HG02610 (cell line): ENCODE results near the gene CNKSR3.

Experiments used
- ATAC-seq: cut with Tn5 transposase; IDR thresholded peaks from one replicate; pipeline ENCODE4 v1.9.1; 2021; ENCODE audit warnings: mild to moderate bottlenecking, moderate library complexity; ENCODE audit not compliant: unreplicated experiment

The CNKSR3 gene

GRCh38 chr6:154479771-154480639, 30.5 kb downstream of the CNKSR3 start:
- ATAC-seq, result no peak

GRCh38 chr6:154479351-154479769, 31.1 kb downstream of the CNKSR3 start:
- no peak for ATAC-seq

DNA sequence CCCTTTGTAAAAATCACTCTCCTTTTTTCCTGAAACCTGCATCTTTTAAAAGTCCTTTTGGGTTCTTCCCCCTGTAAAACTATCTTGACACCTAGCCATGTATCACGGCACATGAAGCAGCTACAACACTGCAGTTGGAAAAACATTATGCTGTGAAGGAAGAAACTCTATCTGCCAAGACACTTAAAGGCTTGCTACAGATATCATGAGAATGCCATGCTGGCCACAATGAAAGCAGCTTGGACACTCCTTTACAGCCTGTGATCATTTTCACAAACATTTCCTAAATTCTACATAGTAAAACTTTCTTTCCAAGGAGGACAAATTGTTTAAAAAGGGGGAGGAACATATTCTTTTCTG, 31.8 kb downstream of the CNKSR3 start:
- no peak for ATAC-seq

DNA sequence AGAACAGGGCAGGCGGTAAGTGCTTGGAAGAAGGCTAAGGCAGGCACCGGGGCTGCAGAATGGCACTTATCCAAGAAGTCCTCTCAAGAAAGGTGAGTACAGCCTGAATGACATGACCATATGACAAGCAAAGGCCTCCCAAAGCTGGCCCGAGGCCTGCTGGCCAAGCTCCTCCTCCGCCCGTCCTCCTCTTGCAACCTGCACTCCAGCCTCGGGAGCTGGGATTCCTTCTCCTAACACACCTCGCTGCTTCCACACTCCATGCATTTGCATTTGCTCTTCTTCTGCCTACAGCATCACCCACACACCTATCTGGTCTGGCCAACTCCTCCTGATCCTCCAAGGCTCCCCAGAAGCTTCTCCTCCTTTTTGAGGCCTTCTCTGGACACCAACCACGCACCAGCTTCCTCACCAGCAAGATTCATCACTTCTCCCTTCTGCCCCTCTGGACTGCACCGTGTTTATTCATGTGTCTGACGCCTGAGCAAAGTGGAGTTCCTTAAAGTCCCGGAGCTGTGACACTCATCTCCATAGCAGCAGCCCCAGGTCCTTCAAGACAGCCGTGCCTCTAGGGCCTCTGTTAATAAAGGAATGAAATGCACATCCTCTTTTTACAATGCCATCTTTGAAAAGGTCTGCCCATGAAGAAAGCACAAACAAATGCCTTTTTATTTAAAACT, 32.3 kb downstream of the CNKSR3 start:
- no peak for ATAC-seq

DNA sequence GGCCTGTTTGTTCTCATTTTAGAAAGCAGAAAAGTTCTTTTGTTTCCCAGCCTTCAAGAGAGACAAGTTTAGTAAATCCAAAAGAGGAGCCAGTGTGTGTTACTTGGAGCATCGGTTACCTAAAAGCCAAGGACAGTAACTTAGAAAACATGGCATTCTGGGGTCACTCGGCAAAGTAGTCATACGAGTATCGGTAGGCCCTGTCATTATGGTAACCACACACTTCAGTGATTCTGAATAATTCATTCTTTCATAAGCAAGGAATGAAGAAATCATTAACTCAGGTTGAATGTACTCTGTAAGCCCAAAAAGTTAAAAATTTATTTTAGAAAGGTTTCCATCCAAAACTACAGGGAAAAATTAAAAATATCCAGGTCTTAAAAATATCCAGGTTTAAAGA, 34.0 kb downstream of the CNKSR3 start:
- ATAC-seq, result no peak

DNA sequence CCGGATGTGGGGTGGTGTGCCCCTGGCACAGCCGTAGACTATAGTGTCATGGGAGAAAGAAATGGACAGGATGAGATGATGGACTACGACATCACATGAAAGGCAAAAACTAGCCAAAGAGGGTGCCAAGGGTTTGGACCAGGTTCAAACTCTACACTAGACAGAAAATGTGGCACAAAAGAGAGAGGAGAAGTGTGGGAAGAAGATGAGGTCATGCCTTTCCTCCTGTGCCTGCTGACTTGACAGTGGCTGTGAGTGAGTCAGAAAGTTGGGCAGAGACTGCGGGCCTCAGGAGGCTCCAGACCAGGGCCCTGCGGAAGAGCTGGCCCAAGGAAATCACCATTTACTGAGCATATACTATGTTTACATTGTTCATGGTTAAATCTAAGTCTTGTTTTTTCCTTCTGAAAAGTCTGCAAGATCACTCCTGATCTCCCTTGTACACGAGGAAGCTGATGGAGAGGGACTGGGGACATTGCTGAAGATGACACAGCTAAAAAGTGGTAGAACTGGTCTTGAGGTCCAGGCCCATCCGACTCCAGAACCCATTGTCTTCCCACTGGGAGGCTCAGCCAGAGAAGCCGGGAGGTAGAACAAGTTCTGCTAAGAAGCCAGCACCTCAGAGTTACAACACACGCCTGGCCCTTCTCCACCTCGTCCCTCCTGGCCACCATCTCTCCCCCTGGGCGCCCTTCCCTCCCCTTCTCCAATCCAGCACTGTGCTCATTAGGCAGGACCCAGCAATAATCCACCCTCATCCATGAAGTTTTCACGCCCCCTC, 35.6 kb downstream of the CNKSR3 start:
- no peak for ATAC-seq

DNA sequence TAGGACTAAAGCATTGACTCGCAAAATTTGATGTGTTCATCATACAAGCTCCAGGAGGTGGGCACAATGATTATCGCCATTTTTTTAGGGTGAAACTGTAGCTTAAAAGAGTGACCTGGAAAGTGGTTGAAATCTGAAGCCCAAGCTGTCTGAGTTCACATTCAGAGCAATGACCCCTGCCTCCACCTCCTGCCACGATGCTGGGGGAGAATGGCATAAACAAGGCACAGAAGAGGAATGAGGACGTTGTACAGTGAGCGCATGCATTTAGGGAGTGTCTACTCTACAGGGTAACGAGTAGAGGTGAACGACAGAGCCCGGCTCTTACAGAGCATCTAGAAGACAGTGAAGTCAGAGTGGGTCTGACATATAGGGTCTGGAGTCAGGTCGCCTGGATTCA, 37.2 kb downstream of the CNKSR3 start:
- no peak for ATAC-seq

- no peak for ATAC-seq
Observed at GRCh38 chr6:154471609-154472362, 38.7 kb downstream of the CNKSR3 start.

DNA sequence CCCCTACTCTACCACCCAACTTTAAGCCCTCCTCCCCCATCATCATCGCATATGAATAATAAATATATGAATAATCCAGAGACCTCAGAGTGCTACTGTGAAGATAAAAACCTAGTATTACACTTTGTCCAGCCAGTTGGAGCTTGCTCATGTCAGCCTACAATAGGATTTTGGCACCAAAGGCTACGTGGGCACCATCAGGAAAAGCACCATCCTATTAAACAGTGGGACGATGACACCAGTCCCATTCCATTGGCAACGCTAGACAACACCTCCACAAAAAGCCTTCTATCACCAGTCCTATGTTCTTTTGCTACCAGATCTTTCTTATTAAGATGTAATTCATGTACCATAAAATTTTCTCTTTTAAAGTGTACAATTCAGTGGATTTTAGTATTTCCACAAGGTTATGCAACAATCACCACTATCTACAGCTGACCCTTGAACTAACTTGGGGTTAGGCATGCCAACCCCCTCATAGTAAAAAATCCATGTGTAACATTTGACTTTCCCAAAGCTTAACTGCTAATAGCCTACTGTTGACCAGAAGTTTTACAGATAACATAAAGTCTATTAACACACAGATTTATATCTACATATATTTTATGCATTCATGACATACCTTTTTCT, 41.1 kb downstream of the CNKSR3 start:
- no peak for ATAC-seq

DNA sequence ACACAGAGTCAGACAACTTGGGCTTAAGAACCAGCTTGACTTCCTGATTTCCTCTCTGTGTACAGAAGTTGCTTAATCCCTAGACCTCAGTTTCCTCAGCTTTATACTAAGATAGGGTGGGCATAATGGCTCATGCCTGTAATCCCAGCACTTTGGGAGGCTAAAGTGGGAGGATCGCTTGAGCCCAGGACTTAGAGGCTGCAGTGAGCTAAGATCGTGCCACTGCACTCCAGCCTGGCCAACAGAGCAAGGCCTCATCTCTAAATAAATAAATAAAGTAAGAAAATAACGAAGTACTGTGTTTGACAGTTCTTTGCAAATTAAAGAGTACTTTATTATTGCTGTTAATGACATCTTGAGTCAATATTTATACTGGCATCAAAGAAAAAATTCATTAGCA, 41.7 kb downstream of the CNKSR3 start:
- no peak for ATAC-seq

GRCh38 chr6:154466971-154467679, 43.4 kb downstream of the CNKSR3 start:
- ATAC-seq, result no peak

DNA sequence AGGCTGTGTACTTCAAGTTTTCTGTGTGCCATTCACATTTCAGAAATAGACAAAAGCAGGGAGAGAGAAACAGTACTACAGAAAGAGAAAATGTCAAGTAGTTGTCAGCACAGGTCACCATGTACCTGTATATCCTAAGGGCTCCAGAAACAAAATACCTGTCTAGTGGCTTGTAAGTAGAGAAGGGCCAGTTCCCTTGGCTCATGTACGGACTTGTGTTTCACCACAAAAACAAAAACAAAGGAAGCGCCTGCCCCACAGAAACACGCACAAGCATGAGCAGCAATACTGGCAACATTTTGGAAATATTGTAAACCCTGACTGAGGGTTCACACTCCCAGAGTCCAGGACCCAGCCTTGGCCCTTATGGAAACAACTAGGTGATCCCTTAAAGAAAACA, 44.3 kb downstream of the CNKSR3 start:
- no peak for ATAC-seq

GRCh38 chr6:154463573-154464419, 46.7 kb downstream of the CNKSR3 start:
- no peak for ATAC-seq

DNA sequence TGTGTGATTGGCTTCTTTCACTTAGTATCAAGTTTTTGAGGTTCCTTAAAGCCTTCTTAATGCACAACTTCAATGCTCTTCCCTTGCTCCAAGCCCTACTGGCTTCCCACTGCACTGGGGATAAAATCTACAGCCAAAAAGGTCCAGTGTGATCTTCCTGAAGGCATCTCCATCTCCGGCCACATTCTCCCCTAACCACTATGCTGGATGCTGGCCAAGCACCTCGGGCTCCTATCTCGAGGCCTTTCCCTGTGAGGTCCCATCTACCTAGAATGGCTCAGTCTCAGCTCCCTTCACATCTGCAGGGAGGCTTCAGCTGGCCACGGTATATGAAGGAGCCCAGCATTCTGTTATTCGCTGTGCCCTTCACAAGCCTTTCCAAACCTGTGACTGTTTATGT, 48.1 kb downstream of the CNKSR3 start:
- ATAC-seq, result no peak

DNA sequence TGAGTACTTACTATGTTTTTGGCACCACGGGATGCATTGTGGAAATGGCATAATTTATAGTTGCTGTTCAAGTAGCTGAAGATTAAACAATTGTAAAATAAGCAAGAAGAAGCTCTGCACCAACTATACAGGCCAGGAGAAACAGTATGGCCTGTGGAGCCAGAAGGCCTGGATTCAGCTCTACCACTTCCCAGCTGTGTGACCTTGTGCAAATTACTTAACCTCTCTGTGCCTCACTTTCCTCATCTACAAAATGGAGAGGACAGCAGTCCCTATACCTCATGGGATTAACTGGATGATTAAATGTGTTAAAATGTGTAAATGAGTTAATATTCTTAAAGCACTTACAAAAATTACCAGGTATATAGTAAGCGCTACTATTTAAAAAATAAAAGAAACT, 49.1 kb downstream of the CNKSR3 start:
- no peak for ATAC-seq

GRCh38 chr6:154460306-154461071, 50.0 kb downstream of the CNKSR3 start:
- ATAC-seq, result no peak

DNA sequence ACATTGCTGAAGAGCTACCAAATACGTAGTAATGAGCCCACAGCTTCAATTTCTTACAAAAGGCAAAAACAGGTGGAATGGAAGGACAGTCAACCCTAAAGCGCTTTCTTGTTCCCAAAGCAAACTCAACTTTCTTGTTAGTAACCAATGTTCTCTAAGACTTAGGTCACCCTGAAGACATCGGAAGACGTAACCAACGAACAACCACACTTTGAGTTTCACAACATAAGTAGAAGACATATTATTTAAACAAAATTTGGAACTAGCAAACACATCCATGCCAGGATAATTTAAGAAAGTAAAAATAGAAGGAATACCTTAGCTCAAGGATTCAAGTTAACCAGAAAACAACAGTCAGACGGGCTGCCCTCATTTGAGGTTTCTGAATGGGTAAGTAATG, 51.0 kb downstream of the CNKSR3 start:
- ATAC-seq, result no peak
